HepG2 (cell line): ENCODE data around the gene B4GALT5. TPM values are rescaled to one million over a fixed set of nuclear protein-coding genes. Genes with fewer than 3 reads are reported as not detected.

ENCODE experiments used
- BHLHE40 ChIP-seq: IDR thresholded peaks from 2 replicates; pipeline ENCODE4 v1.6.1; 2011; ENCODE audit warnings: low read length, improper control_type of control experiment
- CTCF ChIP-seq: sonication (generic); formaldehyde crosslinking; IDR thresholded peaks from 2 replicates; pipeline ENCODE4 v1.5.0; 2020; ENCODE audit warnings: mild to moderate bottlenecking, missing genetic modification reagents, moderate library complexity
- GATAD2A ChIP-seq: IDR thresholded peaks from 2 replicates; pipeline ENCODE4 v1.6.1; 2016
- HBP1 ChIP-seq: IDR thresholded peaks from 2 replicates; pipeline ENCODE4 v1.6.1; 2016; ENCODE audit warnings: low read depth, control low read depth
- HINFP ChIP-seq: sonication (generic); formaldehyde crosslinking; IDR thresholded peaks from 2 replicates; pipeline ENCODE4 v1.4.0; 2020; ENCODE audit warnings: low read depth, mild to moderate bottlenecking, missing genetic modification reagents
- JARID2 ChIP-seq: sonication (generic); formaldehyde crosslinking; IDR thresholded peaks from 2 replicates; pipeline ENCODE4 v1.8.1; 2023; ENCODE audit warnings: missing genetic modification reagents, inconsistent platforms; ENCODE audit not compliant: insufficient replicate concordance
- KAT2B ChIP-seq: fragments of 150-350 bp; IDR thresholded peaks from 2 replicates; pipeline ENCODE4 v1.6.1; 2014; ENCODE audit warnings: low read depth, low read length, borderline replicate concordance
- RBFOX2 ChIP-seq: fragments of 200-400 bp; formaldehyde crosslinking; IDR thresholded peaks from 2 replicates; pipeline ENCODE4 v1.6.1; 2017; ENCODE audit warnings: low read depth, mild to moderate bottlenecking, low read length
- RFX1 ChIP-seq: fragments of 450-650 bp; IDR thresholded peaks from 2 replicates; pipeline ENCODE4 v1.6.1; 2017
- SALL1 ChIP-seq: sonication (generic); formaldehyde crosslinking; IDR thresholded peaks from 2 replicates; pipeline ENCODE4 v1.8.0; 2022; ENCODE audit warnings: mild to moderate bottlenecking, missing genetic modification reagents
- U2AF1 ChIP-seq: fragments of 200-400 bp; formaldehyde crosslinking; optimal IDR thresholded peaks from 2 replicates; pipeline ENCODE3; 2017; ENCODE audit warnings: mild to moderate bottlenecking, low read depth, low read length
- YEATS4 ChIP-seq: sonication (generic); formaldehyde crosslinking; IDR thresholded peaks from 2 replicates; pipeline ENCODE4 v1.4.0; 2020; ENCODE audit warnings: missing genetic modification reagents, borderline replicate concordance
- ZBTB21 ChIP-seq: sonication (generic); formaldehyde crosslinking; IDR thresholded peaks from 2 replicates; pipeline ENCODE4 v1.4.0; 2020; ENCODE audit warnings: missing genetic modification reagents
- ZFP41 ChIP-seq: sonication (generic); formaldehyde crosslinking; IDR thresholded peaks from 2 replicates; pipeline ENCODE4 v1.4.0; 2020; ENCODE audit warnings: mild to moderate bottlenecking, missing genetic modification reagents, borderline replicate concordance
- ZFP62 ChIP-seq: sonication (generic); formaldehyde crosslinking; IDR thresholded peaks from 2 replicates; pipeline ENCODE4 v1.4.0; 2020; ENCODE audit warnings: missing genetic modification reagents
- ZNF282 ChIP-seq: fragments of 450-650 bp; IDR thresholded peaks from 2 replicates; pipeline ENCODE4 v1.6.1; 2018; ENCODE audit not compliant: partially characterized antibody
- ZNF343 ChIP-seq: sonication (generic); formaldehyde crosslinking; IDR thresholded peaks from 2 replicates; pipeline ENCODE4 v1.4.0; 2020; ENCODE audit warnings: mild to moderate bottlenecking, missing genetic modification reagents
- ZNF382 ChIP-seq: sonication (generic); formaldehyde crosslinking; IDR thresholded peaks from 2 replicates; pipeline ENCODE4 v1.5.0; 2020; ENCODE audit warnings: missing genetic modification reagents, mild to moderate bottlenecking, borderline replicate concordance
- ZNF503 ChIP-seq: sonication (generic); formaldehyde crosslinking; IDR thresholded peaks from 2 replicates; pipeline ENCODE4 v1.4.0; 2020; ENCODE audit warnings: missing genetic modification reagents
- ZNF766 ChIP-seq: sonication (generic); formaldehyde crosslinking; IDR thresholded peaks from 2 replicates; pipeline ENCODE4 v1.5.0; 2020; ENCODE audit warnings: missing genetic modification reagents, borderline replicate concordance
- ZNF841 ChIP-seq: sonication (generic); formaldehyde crosslinking; IDR thresholded peaks from 2 replicates; pipeline ENCODE4 v1.8.1; 2023; ENCODE audit warnings: missing genetic modification reagents, borderline replicate concordance
- polyA plus RNA-seq, 8 experiments: library from polyadenylated mRNA; depleted of rRNA in 3 of 8; stranded (reverse) in 7 of 8; unstranded in 1 of 8; fragments of >200 nt; fragmentation: Illumina TruSeq in 4 of 8; extraction: Trizol in 4 of 8; gene quantifications; 2 replicates each; pipeline versions ENCODE4 v1.2.1 to v1.2.3, GENCODE V29; 2011 to 2016; ENCODE audit warnings: low read depth in 4 of 8, missing spikeins in 1 of 8, mixed read lengths in 1 of 8; ENCODE audit not compliant: insufficient read depth in 1 of 8
- total RNA-seq, 5 experiments: library from RNA; depleted of rRNA; stranded (reverse); fragments of >200 nt; fragmentation: Illumina TruSeq; extraction: Trizol; gene quantifications; 2 replicates each; pipeline ENCODE4 v1.2.3, GENCODE V29; 2016; ENCODE audit warnings: low read depth in 1 of 5

Gene B4GALT5
- total and polyA plus RNA-seq, 2 of the 13 experiments (the other 11 are each of a cell fraction or from before 2014, with no cell fraction given): 27.3 to 30.9 TPM

GRCh38 chr20:49700411-49701185, 13.1 kb downstream of the B4GALT5 start (continued):
- TF ChIP-seq KAT2B (no peak), CTCF (no peak), RFX1 (no peak), ZFP62 (CRISPR knock-in tag) (no peak), ZNF841 (no peak), ZNF382 (CRISPR knock-in tag) (no peak), ZNF282 (no peak), ZNF503 (CRISPR knock-in tag) (no peak), GATAD2A (CRISPR knock-in tag) (peak; percentile 82), BHLHE40 (no peak), ZNF766 (CRISPR knock-in tag) (no peak), RBFOX2 (no peak), U2AF1 (no peak), SALL1 (CRISPR knock-in tag) (no peak), YEATS4 (CRISPR knock-in tag) (no peak), ZNF343 (CRISPR knock-in tag) (no peak), HBP1 (CRISPR knock-in tag) (no peak), JARID2 (CRISPR knock-in tag) (no peak), ZFP41 (CRISPR knock-in tag) (no peak), ZBTB21 (CRISPR knock-in tag) (peak; percentile 70), HINFP (CRISPR knock-in tag) (no peak)
